Smooth muscle cell (in vitro differentiated cells): Measurements from ENCODE around the gene RALB. TPM values are rescaled to one million over a fixed set of nuclear protein-coding genes. Genes with fewer than 3 reads are reported as not detected.

Experiments
- DNase-seq: peaks from one replicate; lab custom pipeline; 2025; ENCODE audit not compliant: unreplicated experiment; lab: John Stamatoyannopoulos, UW
- H2AFZ ChIP-seq: fragments of 200-600 bp; sonication (generic); 2 replicates; pipeline ENCODE4 v1.6.0; 2016; ENCODE audit warnings: antibody characterized with exemption, low read depth, mild to moderate bottlenecking
- H3F3A ChIP-seq: fragments of 200-600 bp; sonication (generic); 2 replicates; pipeline ENCODE4 v1.6.0; 2017; ENCODE audit warnings: antibody characterized with exemption, low read depth
- H3K27ac ChIP-seq: fragments of 200-600 bp; sonication (generic); 2 replicates; pipeline ENCODE4 v1.5.1; 2016; ENCODE audit warnings: low read depth, mild to moderate bottlenecking
- H3K27me3 ChIP-seq: fragments of 200-600 bp; sonication (generic); 2 replicates; pipeline ENCODE4 v1.6.1; 2016; ENCODE audit warnings: low read depth, mild to moderate bottlenecking
- H3K36me3 ChIP-seq: fragments of 200-600 bp; sonication (generic); 2 replicates; pipeline ENCODE4 v1.5.1; 2016; ENCODE audit warnings: low read depth
- H3K4me1 ChIP-seq: fragments of 200-600 bp; sonication (generic); 2 replicates; pipeline ENCODE4 v1.5.1; 2016; ENCODE audit warnings: low read depth
- H3K4me2 ChIP-seq: fragments of 200-600 bp; sonication (generic); 2 replicates; pipeline ENCODE4 v1.6.0; 2016; ENCODE audit warnings: mild to moderate bottlenecking
- H3K4me3 ChIP-seq: fragments of 200-600 bp; sonication (generic); 2 replicates; pipeline ENCODE4 v1.5.1; 2016; ENCODE audit warnings: mild to moderate bottlenecking
- H3K79me2 ChIP-seq: fragments of 200-600 bp; sonication (generic); 2 replicates; pipeline ENCODE4 v1.6.0; 2016; ENCODE audit warnings: low read depth, mild to moderate bottlenecking
- H3K9ac ChIP-seq: fragments of 200-600 bp; sonication (generic); 2 replicates; pipeline ENCODE4 v1.6.0; 2016; ENCODE audit warnings: low read depth
- H3K9me3 ChIP-seq: fragments of 200-600 bp; sonication (generic); replicated peaks from 2 replicates; pipeline ENCODE4 v1.5.1; 2016; ENCODE audit warnings: low read depth
- H4K20me1 ChIP-seq: fragments of 200-600 bp; sonication (generic); 2 replicates; pipeline ENCODE4 v1.6.0; 2016; ENCODE audit warnings: low read depth
- CTCF ChIP-seq: fragments of 200-600 bp; sonication (generic); IDR thresholded peaks from 2 replicates; pipeline ENCODE4 v1.5.1; 2017; ENCODE audit warnings: borderline replicate concordance, mild to moderate bottlenecking, antibody characterized with exemption; ENCODE audit not compliant: insufficient read depth, poor library complexity, severe bottlenecking
- WGBS: methylation state at CpG from one replicate; pipeline ENCODE4 v1.1.7; 2016; ENCODE audit warnings: low lambda C conversion rate; 5-methylcytosine and 5-hydroxymethylcytosine counted together
- polyA plus RNA-seq: library from polyadenylated mRNA; unstranded; fragments of >200 nt; fragmentation: Nextera tagmentation; extraction: Ambion mirVana; gene quantifications from 2 replicates; pipeline ENCODE4 v1.2.1, GENCODE V29; 2016
- total RNA-seq: library from RNA; depleted of rRNA; stranded (reverse); fragments of >200 nt; gene quantifications from 2 replicates; pipeline ENCODE4 v1.2.3, GENCODE V29; 2014

RALB gene
- total and polyA plus RNA-seq, 2 experiments from 2014 or later = 69.9 to 73.4 TPM

GRCh38 chr2:120236791-120237190, 15.9 kb upstream of the RALB start:
- H3K4me2 ChIP-seq = no peak overlapping the region
- no peak for TF ChIP-seq CTCF
- WGBS = 79% methylated on average over 5 of the region's 5 CpGs

DNA sequence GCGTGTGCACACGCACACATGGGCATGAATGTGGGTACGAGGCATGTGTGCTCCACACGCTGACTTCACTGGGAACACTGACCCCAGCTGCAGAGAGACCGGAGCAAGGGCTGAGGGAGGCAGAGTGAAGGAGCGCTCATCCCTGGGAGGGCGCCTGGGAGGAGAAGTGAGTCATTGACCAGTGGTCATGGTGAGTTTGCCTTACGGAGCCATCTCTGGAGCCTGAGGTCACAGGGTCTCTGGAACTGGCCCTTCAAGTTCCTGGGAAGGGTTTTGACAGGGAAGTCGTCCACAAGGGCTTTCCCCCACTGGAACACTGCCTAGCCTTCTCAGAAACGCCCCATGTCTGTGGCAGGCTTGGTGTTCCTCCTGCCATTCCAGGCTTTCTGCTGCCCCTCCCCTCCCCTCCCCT, 15.2 kb upstream of the RALB start:
- no peak for DNase-seq
- Histone ChIP-seq H4K20me1 (no peaks in the 10 kb centered on the region), H3K4me3 (no peak overlapping the region), H3K79me2 (no peaks in the 10 kb centered on the region), H3F3A (no peaks in the 10 kb centered on the region), H3K4me1 (peaks cover 22% of the 10 kb centered on the region), H3K27me3 (no peaks in the 10 kb centered on the region), H3K9me3 (no peaks in the 10 kb centered on the region), H3K9ac (no peak overlapping the region), H3K4me2 (no peak overlapping the region), H3K27ac (peak overlapping the region; percentile 54), H3K36me3 (no peaks in the 10 kb centered on the region), H2AFZ (no peak overlapping the region)
- no peak for TF ChIP-seq CTCF
- WGBS = 51% methylated on average over 10 of the region's 10 CpGs

More at GRCh38 chr2:120236791-120237190, 15.9 kb upstream of the RALB start:
- Histone ChIP-seq H4K20me1 (no peaks in the 10 kb centered on the region), H3K4me3 (no peak overlapping the region), H2AFZ (no peak overlapping the region), H3F3A (no peaks in the 10 kb centered on the region), H3K79me2 (no peaks in the 10 kb centered on the region), H3K27ac (no peak overlapping the region), H3K27me3 (no peaks in the 10 kb centered on the region), H3K9ac (no peak overlapping the region), H3K36me3 (no peaks in the 10 kb centered on the region), H3K9me3 (no peaks in the 10 kb centered on the region), H3K4me1 (peaks cover 22% of the 10 kb centered on the region)
- no peak for DNase-seq

- H3K4me2 ChIP-seq = peak overlapping the region; percentile 19
- H3K27ac ChIP-seq = peak overlapping the region; percentile 55
- H3K27me3 ChIP-seq = no peaks in the 10 kb centered on the region
- H3K9me3 ChIP-seq = no peaks in the 10 kb centered on the region
- no peaks in the 10 kb centered on the region for H4K20me1 ChIP-seq
- no peak for TF ChIP-seq CTCF
- H3K4me1 ChIP-seq = peaks cover 22% of the 10 kb centered on the region
- no peak overlapping the region for H2AFZ ChIP-seq
- H3F3A ChIP-seq = no peaks in the 10 kb centered on the region
- no peak for DNase-seq
- H3K79me2 ChIP-seq = no peaks in the 10 kb centered on the region
- no peak overlapping the region for H3K4me3 ChIP-seq
- no peak overlapping the region for H3K9ac ChIP-seq
- no peaks in the 10 kb centered on the region for H3K36me3 ChIP-seq
- WGBS = 73% methylated on average over 17 of the region's 22 CpGs
Observed at GRCh38 chr2:120238728-120239487, 13.7 kb upstream of the RALB start.
